Duodenal mucosa (tissue), 2 donors: ENCODE measurements around the gene ROBO1.
"Not testable (repeated sequence)": the region's sequence is repeated elsewhere in the genome, so short reads cannot be mapped to it uniquely, and the experiment has no call there.

Source experiments
- H3K27ac ChIP-seq: one replicate; pipeline ENCODE4 v1.7.0; 2013; ENCODE audit warnings: low read depth, low read length
- H3K27me3 ChIP-seq, 2 donors: one replicate each; pipeline ENCODE4 v1.7.0; 2013; ENCODE audit warnings: low read length in 2 of 2, control low read depth in 1 of 2; ENCODE audit not compliant: insufficient read depth in 2 of 2, control insufficient read depth in 1 of 2
- H3K36me3 ChIP-seq, 2 donors: one replicate each; pipeline ENCODE4 v1.7.0; 2013; ENCODE audit warnings: low read length in 2 of 2, control low read depth in 1 of 2; ENCODE audit not compliant: insufficient read depth in 2 of 2, control insufficient read depth in 1 of 2
- H3K4me1 ChIP-seq, 2 donors: one replicate each; pipeline ENCODE4 v1.7.0; 2013; ENCODE audit warnings: low read length in 2 of 2, control low read depth in 1 of 2; ENCODE audit not compliant: insufficient read depth in 2 of 2, control insufficient read depth in 1 of 2
- H3K4me3 ChIP-seq, 2 donors: one replicate each; pipeline ENCODE4 v1.7.0; 2013; ENCODE audit warnings: low read length in 2 of 2, low read depth in 1 of 2
- H3K9ac ChIP-seq, 2 donors: one replicate each; pipeline ENCODE4 v1.7.0; 2013; ENCODE audit warnings: low read length in 2 of 2, low read depth in 1 of 2
- H3K9me3 ChIP-seq, 2 donors: one replicate each; pipeline ENCODE4 v1.7.0; 2013; ENCODE audit warnings: low read length in 2 of 2, control low read depth in 1 of 2; ENCODE audit not compliant: control insufficient read depth in 1 of 2

ROBO1 gene

GRCh38 chr3:79344876-79345871, 422.6 kb downstream of the ROBO1 start:
- Histone ChIP-seq H3K27me3 (no peaks in the 10 kb centered on the region), H3K27ac (no peak overlapping the region), H3K4me3 (no peak overlapping the region), H3K36me3 (no peaks in the 10 kb centered on the region), H3K9me3 (no peaks in the 10 kb centered on the region), H3K9ac (no peak overlapping the region), H3K4me1 (peaks cover 0 to 2% of the 10 kb centered on the region in 2 donors)

- Histone ChIP-seq H3K4me1 (peaks cover 0 to 11% of the 10 kb centered on the region in 2 donors), H3K9me3 (peaks cover 0 to 3% of the 10 kb centered on the region in 2 donors), H3K27ac (no peak overlapping the region), H3K27me3 (no peaks in the 10 kb centered on the region), H3K36me3 (no peaks in the 10 kb centered on the region), H3K4me3 (no peak overlapping the region), H3K9ac (no peak overlapping the region)
Observed at GRCh38 chr3:79341961-79342360, 425.8 kb downstream of the ROBO1 start.

GRCh38 chr3:79339846-79340245, 428.0 kb downstream of the ROBO1 start:
- H3K27me3 ChIP-seq: no peaks in the 10 kb centered on the region
- H3K27ac ChIP-seq: no peak overlapping the region

GRCh38 chr3:79337798-79338197, 430.0 kb downstream of the ROBO1 start:
- no peak overlapping the region for H3K9ac ChIP-seq
- no peaks in the 10 kb centered on the region for H3K36me3 ChIP-seq
- peaks cover 0 to 6% of the 10 kb centered on the region in 2 donors for H3K9me3 ChIP-seq
- H3K4me3 ChIP-seq: no peak overlapping the region
- H3K4me1 ChIP-seq: peaks cover 0 to 11% of the 10 kb centered on the region in 2 donors
- H3K27me3 ChIP-seq: no peaks in the 10 kb centered on the region
- H3K27ac ChIP-seq: no peak overlapping the region

More at GRCh38 chr3:79339846-79340245, 428.0 kb downstream of the ROBO1 start:
- H3K4me3 ChIP-seq: no peak overlapping the region
- no peak overlapping the region for H3K9ac ChIP-seq
- H3K9me3 ChIP-seq: peaks cover 0 to 6% of the 10 kb centered on the region in 2 donors
- H3K36me3 ChIP-seq: no peaks in the 10 kb centered on the region
- H3K4me1 ChIP-seq: peaks cover 0 to 11% of the 10 kb centered on the region in 2 donors

- Histone ChIP-seq H3K27ac (no peak overlapping the region), H3K9me3 (no peaks in the 10 kb centered on the region), H3K27me3 (no peaks in the 10 kb centered on the region), H3K9ac (no peak overlapping the region), H3K4me3 (no peak overlapping the region), H3K4me1 (no peaks in the 10 kb centered on the region), H3K36me3 (no peaks in the 10 kb centered on the region)
Observed at GRCh38 chr3:79329154-79329553, 438.6 kb downstream of the ROBO1 start.

GRCh38 chr3:79326642-79327041, 441.2 kb downstream of the ROBO1 start:
- Histone ChIP-seq H3K36me3 (no peaks in the 10 kb centered on the region), H3K9me3 (no peaks in the 10 kb centered on the region), H3K9ac (no peak overlapping the region), H3K4me1 (no peaks in the 10 kb centered on the region), H3K4me3 (no peak overlapping the region), H3K27ac (no peak overlapping the region), H3K27me3 (no peaks in the 10 kb centered on the region)

- not testable (repeated sequence) for H3K4me1 ChIP-seq, H3K27me3 ChIP-seq, H3K36me3 ChIP-seq, H3K27ac ChIP-seq, H3K9ac ChIP-seq, H3K9me3 ChIP-seq, H3K4me3 ChIP-seq
Observed at GRCh38 chr3:79325833-79326383, 441.9 kb downstream of the ROBO1 start.

GRCh38 chr3:79317551-79318518, 450.0 kb downstream of the ROBO1 start:
- Histone ChIP-seq H3K4me3 (no peak overlapping the region), H3K27ac (no peak overlapping the region)

GRCh38 chr3:79314962-79315361, 452.8 kb downstream of the ROBO1 start:
- H3K27me3 ChIP-seq: no peaks in the 10 kb centered on the region
- H3K36me3 ChIP-seq: no peaks in the 10 kb centered on the region
- H3K4me1 ChIP-seq: no peaks in the 10 kb centered on the region
- no peaks in the 10 kb centered on the region for H3K9me3 ChIP-seq
- H3K4me3 ChIP-seq: no peak overlapping the region
- no peak overlapping the region for H3K9ac ChIP-seq
- H3K27ac ChIP-seq: no peak overlapping the region

More at GRCh38 chr3:79317551-79318518, 450.0 kb downstream of the ROBO1 start:
- H3K9me3 ChIP-seq: no peaks in the 10 kb centered on the region
- no peak overlapping the region for H3K9ac ChIP-seq
- no peaks in the 10 kb centered on the region for H3K27me3 ChIP-seq
- no peaks in the 10 kb centered on the region for H3K4me1 ChIP-seq
- no peaks in the 10 kb centered on the region for H3K36me3 ChIP-seq
